Neural crest cell (in vitro differentiated cells): ENCODE data around the gene SLC16A14. TPM values are rescaled to one million over a fixed set of nuclear protein-coding genes. Genes with fewer than 3 reads are reported as not detected.
"Not testable (repeated sequence)": the region's sequence is repeated elsewhere in the genome, so short reads cannot be mapped to it uniquely, and the experiment has no call there.

Experiments used
- DNase-seq: peaks from one replicate; pipeline ENCODE4 v3.0.0; 2021; ENCODE audit warnings: low read depth, mixed read lengths, low spot score
- H3K27ac Mint-ChIP-seq: one replicate; pipeline ENCODE4 v1.8.0; 2021; ENCODE audit warnings: mild to moderate bottlenecking, mixed read lengths; ENCODE audit not compliant: unreplicated experiment
- H3K27me3 Mint-ChIP-seq: 2 replicates; pipeline ENCODE4 v1.8.0; 2021; ENCODE audit warnings: low read depth, mild to moderate bottlenecking, mixed read lengths
- H3K36me3 Mint-ChIP-seq: 2 replicates; pipeline ENCODE4 v1.8.0; 2021; ENCODE audit warnings: low read depth, mild to moderate bottlenecking, mixed read lengths
- H3K4me1 Mint-ChIP-seq: 2 replicates; pipeline ENCODE4 v1.8.0; 2021; ENCODE audit warnings: mixed read lengths
- H3K4me3 Mint-ChIP-seq: one replicate; pipeline ENCODE4 v1.8.0; 2021; ENCODE audit warnings: mild to moderate bottlenecking, mixed read lengths
- H3K9me3 Mint-ChIP-seq: 2 replicates; pipeline ENCODE4 v1.8.0; 2021; ENCODE audit warnings: mixed read lengths
- long read RNA-seq: library from polyadenylated mRNA; unstranded; transcript quantifications from one replicate; pipeline ENCODE4 v2.0.0, GENCODE V29; 2020
- total RNA-seq: library from RNA; stranded (reverse); gene quantifications from 2 replicates; pipeline ENCODE4 v1.2.1, GENCODE V29; 2021
- TF ChIP-seq, protein P1 (sequence below): fragments of 200-600 bp; sonication (generic); conservative IDR thresholded peaks from 2 replicates; pipeline ENCODE4 v1.5.0; 2021; ENCODE audit warnings: antibody characterized with exemption, mild to moderate bottlenecking

Gene SLC16A14, protein sequence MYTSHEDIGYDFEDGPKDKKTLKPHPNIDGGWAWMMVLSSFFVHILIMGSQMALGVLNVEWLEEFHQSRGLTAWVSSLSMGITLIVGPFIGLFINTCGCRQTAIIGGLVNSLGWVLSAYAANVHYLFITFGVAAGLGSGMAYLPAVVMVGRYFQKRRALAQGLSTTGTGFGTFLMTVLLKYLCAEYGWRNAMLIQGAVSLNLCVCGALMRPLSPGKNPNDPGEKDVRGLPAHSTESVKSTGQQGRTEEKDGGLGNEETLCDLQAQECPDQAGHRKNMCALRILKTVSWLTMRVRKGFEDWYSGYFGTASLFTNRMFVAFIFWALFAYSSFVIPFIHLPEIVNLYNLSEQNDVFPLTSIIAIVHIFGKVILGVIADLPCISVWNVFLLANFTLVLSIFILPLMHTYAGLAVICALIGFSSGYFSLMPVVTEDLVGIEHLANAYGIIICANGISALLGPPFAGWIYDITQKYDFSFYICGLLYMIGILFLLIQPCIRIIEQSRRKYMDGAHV
- 13.0 and 14.2 TPM in 2 replicates for total RNA-seq
- long read RNA-seq, full-length matches to known transcripts = 14 of 36 reads
- long read RNA-seq, partial matches to known transcripts = 2 of 36 reads
- long read RNA-seq, other reads (novel, unspliced or antisense) = 20 of 36 reads

DNA sequence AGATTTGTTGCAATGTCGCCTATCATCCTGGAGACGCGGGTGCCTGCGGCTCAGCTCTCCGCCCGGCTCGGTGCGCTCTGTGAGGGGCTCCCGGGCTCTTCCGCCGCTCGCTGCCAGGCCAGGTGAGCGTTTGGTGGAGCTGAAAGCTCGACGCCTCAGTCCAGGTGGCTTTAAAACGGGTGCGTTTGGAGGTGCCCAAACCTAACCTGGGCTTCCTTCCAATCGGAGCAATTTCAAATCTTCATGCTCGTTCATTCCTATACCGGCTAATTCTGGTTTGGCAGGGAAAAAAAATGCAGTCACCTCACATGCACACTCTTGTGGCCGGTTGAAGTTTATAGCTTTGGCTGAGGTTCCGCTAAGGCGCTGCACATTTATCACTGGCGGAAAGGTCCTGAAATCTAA, at the start of gene SLC16A14:
TSS of gene SLC16A14 (minus strand) at position 274 of the 405 bp plus-strand sequence. CDS start 9,572 bp downstream, outside the sequence.
- peak; percentile 4 for DNase-seq
- peaks cover 2% of the 10 kb centered on the region for H3K9me3 Mint-ChIP-seq
- no peaks in the 10 kb centered on the region for H3K36me3 Mint-ChIP-seq
- TF ChIP-seq, protein P1, sequence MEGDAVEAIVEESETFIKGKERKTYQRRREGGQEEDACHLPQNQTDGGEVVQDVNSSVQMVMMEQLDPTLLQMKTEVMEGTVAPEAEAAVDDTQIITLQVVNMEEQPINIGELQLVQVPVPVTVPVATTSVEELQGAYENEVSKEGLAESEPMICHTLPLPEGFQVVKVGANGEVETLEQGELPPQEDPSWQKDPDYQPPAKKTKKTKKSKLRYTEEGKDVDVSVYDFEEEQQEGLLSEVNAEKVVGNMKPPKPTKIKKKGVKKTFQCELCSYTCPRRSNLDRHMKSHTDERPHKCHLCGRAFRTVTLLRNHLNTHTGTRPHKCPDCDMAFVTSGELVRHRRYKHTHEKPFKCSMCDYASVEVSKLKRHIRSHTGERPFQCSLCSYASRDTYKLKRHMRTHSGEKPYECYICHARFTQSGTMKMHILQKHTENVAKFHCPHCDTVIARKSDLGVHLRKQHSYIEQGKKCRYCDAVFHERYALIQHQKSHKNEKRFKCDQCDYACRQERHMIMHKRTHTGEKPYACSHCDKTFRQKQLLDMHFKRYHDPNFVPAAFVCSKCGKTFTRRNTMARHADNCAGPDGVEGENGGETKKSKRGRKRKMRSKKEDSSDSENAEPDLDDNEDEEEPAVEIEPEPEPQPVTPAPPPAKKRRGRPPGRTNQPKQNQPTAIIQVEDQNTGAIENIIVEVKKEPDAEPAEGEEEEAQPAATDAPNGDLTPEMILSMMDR = peak; percentile 40
- H3K4me1 Mint-ChIP-seq = peaks cover 14% of the 10 kb centered on the region
- H3K4me3 Mint-ChIP-seq = peak within 1 kb of the TSS; percentile 98
- peak within 1 kb of the TSS; percentile 96 for H3K27ac Mint-ChIP-seq
- peaks cover 22% of the 10 kb centered on the region for H3K27me3 Mint-ChIP-seq

DNA sequence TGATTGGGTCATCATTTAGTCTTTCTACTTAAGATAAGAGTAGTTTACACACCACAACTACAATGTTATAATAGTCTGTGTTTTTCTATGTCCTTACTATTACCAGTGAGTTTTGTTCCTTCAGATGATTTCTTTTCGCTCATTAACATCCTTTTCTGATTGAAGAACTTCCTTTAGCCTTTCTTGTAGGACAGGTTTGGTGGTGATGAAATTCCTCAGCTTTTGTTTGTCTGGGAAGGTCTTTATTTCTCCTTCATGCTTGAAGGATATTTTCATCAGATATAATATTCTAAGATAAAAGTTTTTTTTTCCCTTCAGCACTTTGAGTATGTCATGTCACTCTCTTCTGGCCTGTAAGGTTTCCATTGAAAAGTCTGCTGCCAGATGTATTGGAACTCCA, 38.0 kb upstream of the SLC16A14 start:
- Mint-ChIP-seq H3K36me3 (no peaks in the 10 kb centered on the region), H3K9me3 (peaks cover 8% of the 10 kb centered on the region), H3K27ac (no peak overlapping the region), H3K4me3 (no peak overlapping the region), H3K27me3 (peaks cover 3% of the 10 kb centered on the region), H3K4me1 (no peaks in the 10 kb centered on the region)
- TF ChIP-seq, protein P1 = no peak
- no peak for DNase-seq

DNA sequence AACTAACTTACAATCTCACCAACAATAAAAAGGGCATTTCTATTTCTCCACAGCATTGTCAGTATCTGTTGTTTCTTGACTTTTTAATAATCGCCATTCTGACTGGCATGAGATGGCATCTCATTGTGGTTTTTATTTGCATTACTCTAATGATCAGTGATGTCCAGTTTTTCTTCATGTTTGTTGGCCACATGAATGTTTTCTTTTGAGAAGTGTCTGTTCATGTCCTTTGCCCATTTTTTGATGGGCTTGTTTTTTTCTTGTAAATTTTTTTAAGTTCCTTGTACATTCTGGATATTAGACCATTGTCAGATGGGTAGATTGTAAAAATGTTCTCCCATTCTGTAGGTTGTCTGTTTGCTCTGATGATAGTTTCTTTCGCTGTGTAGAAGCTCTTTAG, 33.2 kb upstream of the SLC16A14 start:
- not testable (repeated sequence) for H3K4me1 Mint-ChIP-seq, H3K4me3 Mint-ChIP-seq, DNase-seq, H3K27ac Mint-ChIP-seq, H3K36me3 Mint-ChIP-seq
- peaks cover 12% of the 10 kb centered on the region for H3K9me3 Mint-ChIP-seq
- peaks cover 22% of the 10 kb centered on the region for H3K27me3 Mint-ChIP-seq

DNA sequence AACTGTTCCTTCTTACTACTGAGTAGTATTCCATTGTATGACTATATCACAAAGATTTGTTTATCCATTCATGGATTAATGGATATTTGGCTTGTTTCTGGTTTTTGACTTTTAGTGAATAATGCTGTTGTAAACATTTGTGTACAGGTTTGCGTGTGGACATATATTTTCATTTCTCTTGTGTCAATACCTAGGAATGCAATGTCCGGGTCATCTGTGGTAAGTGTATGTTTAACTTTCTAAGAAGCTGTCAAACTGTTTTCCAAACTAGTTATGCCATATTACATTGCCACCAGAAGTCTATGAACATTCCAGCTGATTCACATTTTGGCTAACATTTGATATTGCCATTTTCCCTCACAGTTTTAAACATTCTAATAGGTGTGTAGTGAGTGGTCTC, 29.1 kb upstream of the SLC16A14 start:
- Mint-ChIP-seq H3K4me3 (no peak overlapping the region), H3K9me3 (peaks cover 16% of the 10 kb centered on the region), H3K27me3 (peaks cover 29% of the 10 kb centered on the region), H3K4me1 (no peaks in the 10 kb centered on the region), H3K36me3 (no peaks in the 10 kb centered on the region), H3K27ac (no peak overlapping the region)
- TF ChIP-seq, protein P1 = no peak
- no peak for DNase-seq

DNA sequence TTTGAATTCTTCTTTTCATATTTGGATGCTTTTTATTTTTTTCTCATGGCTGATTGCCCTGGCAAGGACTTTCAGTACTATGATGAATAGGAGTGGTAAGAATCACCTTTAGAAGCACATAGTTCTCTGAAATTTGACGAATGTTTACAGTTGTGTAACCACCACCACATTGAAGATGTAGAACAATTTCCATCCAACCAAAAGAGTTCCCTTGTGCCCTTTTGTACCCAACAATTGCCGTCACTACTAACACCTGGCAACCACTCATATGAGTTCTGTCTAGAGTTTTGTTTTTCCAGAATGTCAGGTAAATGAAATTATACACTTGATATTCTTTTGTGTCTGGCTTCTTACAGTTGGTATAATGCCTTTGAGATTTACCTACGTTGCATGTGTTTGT, 28.7 kb upstream of the SLC16A14 start:
- Mint-ChIP-seq H3K36me3 (no peaks in the 10 kb centered on the region), H3K9me3 (peaks cover 15% of the 10 kb centered on the region), H3K27me3 (peaks cover 33% of the 10 kb centered on the region), H3K4me3 (no peak overlapping the region), H3K27ac (no peak overlapping the region), H3K4me1 (no peaks in the 10 kb centered on the region)
- no peak for DNase-seq
- TF ChIP-seq, protein P1 = no peak

DNA sequence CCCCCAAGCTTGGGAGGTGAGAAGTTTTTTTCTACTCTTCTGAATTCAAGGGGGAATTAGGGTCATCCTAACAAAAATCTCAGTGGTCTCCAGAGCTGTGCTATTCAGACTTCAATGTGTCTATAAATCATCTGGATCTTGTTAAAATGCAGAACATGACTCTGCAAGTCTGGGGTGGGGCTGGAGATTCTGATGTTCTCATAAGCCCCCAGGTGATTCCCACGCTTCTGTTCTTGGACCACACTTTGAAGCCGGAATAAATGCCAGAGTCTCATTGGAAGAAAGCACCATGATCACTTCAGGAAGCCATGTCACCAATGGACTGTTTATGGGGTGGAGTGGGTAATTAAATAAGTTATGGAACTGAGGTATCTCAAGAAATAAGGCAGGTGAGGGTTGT, 22.2 kb upstream of the SLC16A14 start:
- no peak overlapping the region for H3K4me3 Mint-ChIP-seq
- peaks cover 36% of the 10 kb centered on the region for H3K27me3 Mint-ChIP-seq
- no peaks in the 10 kb centered on the region for H3K4me1 Mint-ChIP-seq

More for the DNA sequence above, 22.2 kb upstream of the SLC16A14 start:
- Mint-ChIP-seq H3K36me3 (no peaks in the 10 kb centered on the region), H3K9me3 (peaks cover 6% of the 10 kb centered on the region), H3K27ac (no peak overlapping the region)
- TF ChIP-seq, protein P1 = no peak
- no peak for DNase-seq
